ENCODE data around the gene TBCK. TPM values are rescaled to one million over a fixed set of nuclear protein-coding genes. Genes with fewer than 3 reads are reported as not detected.

TBCK gene
- total and polyA plus RNA-seq, 2 of the 8 experiments (the other 6 are each of a cell fraction or from before 2014, with no cell fraction given) = 10.2 to 18.7 TPM

DNA sequence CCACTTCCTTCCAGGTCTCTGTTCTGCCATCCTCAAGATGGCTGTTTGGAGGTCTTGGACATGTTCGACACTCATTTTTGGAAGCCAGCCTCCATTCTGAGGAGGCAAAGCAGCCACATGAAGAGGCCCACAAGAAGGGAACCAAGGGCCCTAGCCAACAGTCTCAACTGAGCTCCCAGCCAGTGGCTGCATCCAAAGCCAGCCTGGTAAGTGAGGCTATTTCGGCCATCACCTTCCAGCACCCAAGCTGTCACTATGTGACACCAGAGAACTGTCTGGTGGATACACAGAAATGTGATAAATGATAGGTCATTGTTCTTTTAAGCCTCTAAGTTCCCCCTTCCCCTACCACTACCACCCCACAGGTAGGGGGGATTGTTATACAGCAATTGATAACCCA, 293.6 kb downstream of the TBCK start:
- H3K9me3 ChIP-seq (ENCODE audit: insufficient read depth in 2 of 2, low read depth in 1 of 2, low read length in 1 of 2) = peaks cover 0 to 2% of the 10 kb centered on the region in 2 experiments; a peak in 1 of 4 replicates
- H3K23ac ChIP-seq (ENCODE audit: insufficient read length) = no peak overlapping the region
- no peak overlapping the region for H2BK5ac ChIP-seq (ENCODE audit: low read depth, low read length)
- no peak overlapping the region for H2BK12ac ChIP-seq (ENCODE audit: low read depth, low read length)
- H2AFZ ChIP-seq (ENCODE audit: low read length) = no peak overlapping the region
- no peaks in the 10 kb centered on the region for H3K79me1 ChIP-seq (ENCODE audit: low read depth, low read length)
- no peak overlapping the region for H3K14ac ChIP-seq (ENCODE audit: insufficient read length)
- no peaks in the 10 kb centered on the region for H3K23me2 ChIP-seq (ENCODE audit: low read depth, low read length)
- FAIRE-seq (no peak), DNase-seq (ENCODE audit: low read depth in 1 of 2, low spot score in 2 of 2) (no peak)
- CTCF ChIA-PET (ENCODE audit: partially characterized antibody) = interaction anchor here (0.8 kb wide), 1 partner anchor 1001 kb away, joined by 3 read pairs; no protein-coding TSS in a partner anchor
- no peaks in the 10 kb centered on the region for H4K20me1 ChIP-seq (replicated peaks in 1 of 2; ENCODE audit: control insufficient read depth in 1 of 2, insufficient read depth in 2 of 2, low read length in 2 of 2)
- no peak overlapping the region for H2AK5ac ChIP-seq (ENCODE audit: low read depth, low read length)
- no peak overlapping the region for H2BK15ac ChIP-seq (ENCODE audit: low read length)
- no peak overlapping the region for H2BK20ac ChIP-seq (ENCODE audit: low read length)
- H3K18ac ChIP-seq (ENCODE audit: extremely low read depth, low read length) = no peak overlapping the region
- H3K56ac ChIP-seq (replicated peaks; ENCODE audit: insufficient read length, low read depth, low read length) = no peak overlapping the region
- POLR2A ChIA-PET (ENCODE audit: partially characterized antibody) = no interaction called here
- H4K5ac ChIP-seq (ENCODE audit: insufficient read length, low read depth, low read length) = no peak overlapping the region
- no peak overlapping the region for H3K9ac ChIP-seq (replicated peaks in 1 of 4; ENCODE audit: extremely low read depth in 1 of 4, low read depth in 3 of 4, low read length in 3 of 4)
- no peaks in the 10 kb centered on the region for H3K79me2 ChIP-seq (ENCODE audit: control insufficient read depth in 1 of 2, insufficient read depth in 2 of 2, low read length in 2 of 2)
- no peak overlapping the region for H3K4me3 ChIP-seq (ENCODE audit: extremely low read depth in 1 of 4, insufficient read depth in 2 of 4, low read depth in 3 of 4, low read length in 4 of 4)
- no peak overlapping the region for H3K4me2 ChIP-seq (ENCODE audit: insufficient read depth in 1 of 2, low read depth in 2 of 2, low read length in 2 of 2)
- no peak overlapping the region for H3K27ac ChIP-seq (ENCODE audit: low read depth, low read length)
- H4K8ac ChIP-seq (ENCODE audit: extremely low read depth, insufficient read depth, low read length) = no peak overlapping the region
- H3K4ac ChIP-seq (replicated peaks; ENCODE audit: insufficient read length, low read depth, low read length) = no peak overlapping the region
- TF ChIP-seq SIN3A (conservative IDR thresholded peaks at IDR 0.05 in 1 of 2, IDR thresholded peaks at IDR 0.05 in 1 of 2; ENCODE audit: low read depth in 1 of 2, low read length in 2 of 2) = no peak
- no peak overlapping the region for H2BK120ac ChIP-seq (replicated peaks; ENCODE audit: low read depth, low read length)
- WGBS, 2 experiments (ENCODE audit: extremely low coverage in 1 of 2, insufficient coverage in 1 of 2, insufficient read length in 1 of 2, insufficient replicate concordance in 2 of 2, low coverage in 1 of 2, low lambda C conversion rate in 2 of 2, missing lambda C conversion rate in 1 of 2) = 89% methylated on average over 2 of the region's 2 CpGs; no CpG with 5 or more reads in 1 of the 2 experiments
- H4K91ac ChIP-seq (replicated peaks; ENCODE audit: insufficient read length, low read length) = no peak overlapping the region
- no peaks in the 10 kb centered on the region for H3K4me1 ChIP-seq (replicated peaks in 1 of 4; ENCODE audit: control insufficient read depth in 3 of 4, insufficient read depth in 4 of 4, low read length in 3 of 4)
- H3K27me3 ChIP-seq (replicated peaks in 1 of 4; ENCODE audit: control insufficient read depth in 3 of 4, extremely low read depth in 1 of 4, insufficient read depth in 3 of 4, low read length in 3 of 4) = no peaks in the 10 kb centered on the region
- H3K36me3 ChIP-seq (ENCODE audit: control insufficient read depth in 2 of 4, insufficient read depth in 4 of 4, low read length in 3 of 4) = no peaks in the 10 kb centered on the region
